AG04450 (cell line): ENCODE measurements around the gene BARX1. TPM values are rescaled to one million over a fixed set of nuclear protein-coding genes. Genes with fewer than 3 reads are reported as not detected.

Experiments used
- CTCF ChIA-PET: fragments of 300-600, 350-600 bp; formaldehyde crosslinking; extraction: SDS; loops from one replicate; lab custom pipeline; 2022; ENCODE audit warnings: antibody characterized with exemption, inconsistent platforms; lab: Charles Lee
- POLR2A ChIA-PET: fragments of 350-600 bp; formaldehyde crosslinking; extraction: SDS; loops from one replicate; lab custom pipeline; 2021; ENCODE audit warnings: antibody characterized with exemption, inconsistent platforms; lab: Yijun Ruan, JAX
- DNase-seq: peaks from one replicate; pipeline ENCODE4 v3.0.0-alpha.2; 2011; ENCODE audit warnings: low read depth, low spot score
- H3K27ac ChIP-seq: one replicate; pipeline ENCODE4 v1.5.1; 2012; ENCODE audit warnings: low read depth, low read length, control low read depth
- H3K27me3 ChIP-seq: one replicate; pipeline ENCODE4 v1.6.0; 2012; ENCODE audit warnings: low read length; ENCODE audit not compliant: control insufficient read depth, insufficient read depth
- H3K4me3 ChIP-seq: 2 replicates; pipeline ENCODE4 v1.5.1; 2011; ENCODE audit warnings: mild to moderate bottlenecking, low read depth, low read length, control low read depth
- H3K9me3 ChIP-seq: 2 replicates; pipeline ENCODE4 v1.5.1; 2012; ENCODE audit warnings: low read length; ENCODE audit not compliant: control insufficient read depth, insufficient read depth
- CTCF ChIP-seq: IDR thresholded peaks from 2 replicates; pipeline ENCODE4 v1.5.1; 2011; ENCODE audit warnings: low read depth, low read length, control low read depth, inconsistent platforms
- polyA plus RNA-seq: library from polyadenylated mRNA; depleted of rRNA; stranded (reverse); fragments of >200 nt; gene quantifications from 2 replicates; pipeline ENCODE4 v1.2.3, GENCODE V29; 2011; rRNA removed

BARX1 gene
- polyA plus RNA-seq, 1 experiment: not detected

DNA sequence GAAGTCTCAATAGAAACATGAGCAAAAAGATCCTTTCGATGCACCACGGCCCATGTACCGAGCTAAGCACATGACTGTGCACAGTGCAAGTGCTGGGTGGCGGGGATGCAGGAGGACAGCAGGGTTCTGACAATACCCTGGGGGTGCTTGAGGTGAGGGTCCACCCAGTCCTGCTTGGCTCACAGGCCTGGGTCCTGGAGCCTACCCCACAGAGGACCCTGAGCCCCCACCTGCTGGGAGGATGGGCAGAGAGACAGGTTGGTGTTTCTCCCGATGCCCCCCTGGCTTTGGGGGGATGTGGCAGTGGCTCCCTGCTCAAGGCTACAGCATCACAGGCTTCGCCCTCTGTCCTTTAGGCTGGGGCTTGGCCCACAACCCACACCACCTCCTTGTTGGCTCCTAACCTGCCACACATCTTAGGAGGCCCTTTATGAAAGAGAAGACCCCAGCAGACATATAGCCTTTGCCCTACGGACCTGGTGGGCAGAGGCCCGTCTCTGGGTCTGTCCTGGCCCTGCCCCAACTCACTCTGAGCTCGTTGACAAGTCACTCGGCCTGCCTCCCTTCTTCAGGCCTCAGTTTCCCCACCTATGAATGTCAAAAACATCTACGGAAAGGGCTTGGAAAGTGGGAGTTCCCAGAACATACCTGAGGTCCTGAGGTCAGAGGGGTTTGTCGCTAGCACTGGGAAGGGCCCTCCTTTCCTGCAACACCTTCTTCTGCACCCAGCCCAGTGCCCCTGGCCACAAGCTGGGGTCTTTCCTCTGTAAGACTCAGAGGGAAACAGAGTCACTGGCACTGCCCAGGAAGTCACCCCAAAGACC is 50.3 kb downstream of the BARX1 start:
- no peak overlapping the region for H3K27ac ChIP-seq
- H3K4me3 ChIP-seq: no peak overlapping the region
- POLR2A ChIA-PET: no interaction called here
- H3K27me3 ChIP-seq: peaks cover 3% of the 10 kb centered on the region
- TF ChIP-seq CTCF: no peak
- no peaks in the 10 kb centered on the region; the same call in 1 of the 2 replicates for H3K9me3 ChIP-seq
- CTCF ChIA-PET: no interaction called here
- no peak for DNase-seq

GRCh38 chr9:93903886-93904648 is 51.1 kb downstream of the BARX1 start:
- Histone ChIP-seq H3K4me3 (no peak overlapping the region), H3K27ac (no peak overlapping the region), H3K9me3 (no peaks in the 10 kb centered on the region; the same call in 1 of the 2 replicates), H3K27me3 (peaks cover 3% of the 10 kb centered on the region)
- DNase-seq: no peak
- CTCF ChIA-PET: no interaction called here
- no peak for TF ChIP-seq CTCF
- POLR2A ChIA-PET: no interaction called here

DNA sequence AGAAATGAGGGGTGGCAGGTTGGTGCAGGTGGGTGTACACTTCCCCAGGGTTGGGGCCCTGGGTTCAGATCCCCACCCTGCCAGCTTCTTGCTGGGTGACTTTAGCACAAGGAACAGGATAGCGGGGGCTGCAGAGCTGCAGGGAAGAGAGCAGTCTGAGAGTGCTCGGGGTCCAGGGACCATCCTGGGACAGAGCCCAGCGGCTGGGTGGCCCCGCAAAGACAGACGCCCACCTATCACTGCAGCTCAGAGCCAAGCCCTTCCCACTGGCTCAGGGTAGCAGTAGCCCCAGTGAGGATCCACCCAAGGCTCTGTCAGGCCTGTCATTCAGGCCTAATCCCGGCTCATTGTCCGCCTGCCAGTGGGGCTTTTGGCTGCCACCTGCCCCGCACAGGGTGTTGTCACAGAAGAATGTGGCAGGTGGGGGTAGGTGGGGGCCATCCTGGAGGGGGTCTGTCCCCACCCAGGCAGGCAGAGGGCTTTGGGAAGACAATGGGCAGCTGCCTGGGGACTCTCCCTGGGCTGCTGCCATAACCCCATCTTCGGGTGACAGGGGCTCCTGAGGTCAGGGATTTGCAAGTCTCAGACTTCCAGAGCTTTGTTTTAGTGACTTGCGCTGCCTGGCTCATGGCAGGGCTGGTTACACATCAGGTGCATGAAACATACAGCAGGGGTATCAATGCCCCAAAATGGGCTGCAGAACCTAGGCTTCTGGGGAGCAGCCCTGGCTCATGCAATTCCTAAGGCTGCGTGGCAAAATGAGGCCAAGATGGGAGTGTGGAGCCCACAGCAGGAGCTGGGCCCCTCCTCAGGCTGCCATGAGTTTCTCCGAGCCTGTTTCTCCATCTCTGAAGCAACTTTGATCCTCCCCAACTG is 52.1 kb downstream of the BARX1 start:
- no peak for DNase-seq
- ChIA-PET CTCF (no interaction called here), POLR2A (no interaction called here)
- Histone ChIP-seq H3K27ac (no peak overlapping the region), H3K27me3 (no peaks in the 10 kb centered on the region), H3K9me3 (no peaks in the 10 kb centered on the region; the same call in 1 of the 2 replicates), H3K4me3 (no peak overlapping the region)
- no peak for TF ChIP-seq CTCF

DNA sequence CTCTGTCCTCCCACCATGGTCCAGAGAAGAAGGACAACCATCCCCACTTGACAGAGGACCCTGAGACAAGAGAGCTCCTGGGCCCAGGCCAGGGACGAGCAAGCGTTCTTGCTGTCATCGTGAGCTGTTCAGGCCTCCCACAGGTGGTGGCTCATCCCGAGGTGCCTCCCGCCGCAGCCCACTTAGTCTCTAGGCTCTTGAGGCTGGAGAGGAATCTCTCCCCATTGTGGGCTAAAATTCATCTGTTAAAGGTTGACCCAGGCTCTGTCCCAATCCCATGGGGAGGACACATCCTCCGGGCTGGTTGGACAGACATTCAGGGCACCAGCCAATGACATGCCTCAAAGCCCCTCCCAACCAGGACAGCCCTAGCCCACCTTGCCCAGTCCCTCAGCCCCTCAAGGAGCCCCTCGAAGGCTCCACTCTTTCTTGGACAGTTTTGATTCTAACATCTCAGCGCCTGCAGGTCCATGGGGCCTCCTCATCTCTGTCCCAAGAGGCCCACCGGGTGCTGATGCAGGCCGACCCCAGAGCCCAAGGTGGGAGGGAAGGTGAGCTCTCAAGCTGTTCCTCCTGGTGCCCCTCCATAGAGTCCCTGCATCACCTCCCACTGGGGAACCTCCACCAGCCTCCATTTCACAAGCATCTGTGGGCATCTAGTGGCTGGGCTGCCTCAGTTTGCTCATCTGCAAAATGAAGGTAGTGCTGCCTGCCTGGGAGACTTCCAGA is 52.9 kb downstream of the BARX1 start:
- H3K27ac ChIP-seq: no peak overlapping the region
- H3K9me3 ChIP-seq: no peaks in the 10 kb centered on the region; the same call in 1 of the 2 replicates
- no peak overlapping the region for H3K4me3 ChIP-seq
- POLR2A ChIA-PET: no interaction called here
- TF ChIP-seq CTCF: no peak
- no peaks in the 10 kb centered on the region for H3K27me3 ChIP-seq
- no peak for DNase-seq
- CTCF ChIA-PET: no interaction called here

Other genes with a start within 250 kb of the BARX1 start
- gene PTPDC1, start 129.1 kb upstream of the BARX1 start, polyA plus RNA-seq: 6.0 and 6.6 TPM in 2 replicates